ENCODE results near the gene DDX39A. TPM values are rescaled to one million over a fixed set of nuclear protein-coding genes. Genes with fewer than 3 reads are reported as not detected.

The DDX39A gene
- polyA plus RNA-seq, 1 donor from 2014 or later = 169 TPM

- peaks cover 3% of the 10 kb centered on the region for H3K36me3 Mint-ChIP-seq
Observed at GRCh38 chr19:14395262-14395661, 23.9 kb downstream of the DDX39A start.

GRCh38 chr19:14394167-14394566 is 25.0 kb downstream of the DDX39A start:
- H3K27ac Mint-ChIP-seq = peak overlapping the region; percentile 78 to 94 (median 93)
- H3K4me1 Mint-ChIP-seq = peaks cover 0 to 2% (median 1%) of the 10 kb centered on the region in 3 donors
- peak overlapping the region in 1 of 4 donors; percentile 68 for H3K4me3 Mint-ChIP-seq
- no peaks in the 10 kb centered on the region for H3K9me3 Mint-ChIP-seq
- H3K36me3 Mint-ChIP-seq = peaks cover 3% of the 10 kb centered on the region
- H3K27me3 Mint-ChIP-seq = no peaks in the 10 kb centered on the region

More at GRCh38 chr19:14395262-14395661, 23.9 kb downstream of the DDX39A start:
- H3K4me3 Mint-ChIP-seq = peak overlapping the region in 2 of 4 donors; percentile 55 to 67
- no peaks in the 10 kb centered on the region for H3K9me3 Mint-ChIP-seq
- no peaks in the 10 kb centered on the region for H3K27me3 Mint-ChIP-seq
- H3K27ac Mint-ChIP-seq = peak overlapping the region; percentile 65 to 93 (median 82)
- peaks cover 0 to 2% (median 1%) of the 10 kb centered on the region in 3 donors for H3K4me1 Mint-ChIP-seq

- Mint-ChIP-seq H3K4me1 (peaks cover 0 to 2% (median 1%) of the 10 kb centered on the region in 3 donors), H3K27ac (peak overlapping the region; percentile 76 to 94 (median 93)), H3K4me3 (peak overlapping the region in 1 of 4 donors; percentile 68)
Observed at GRCh38 chr19:14393329-14393728, 25.8 kb downstream of the DDX39A start.

GRCh38 chr19:14391156-14391821 is 27.9 kb downstream of the DDX39A start:
- Mint-ChIP-seq H3K4me1 (no peaks in the 10 kb centered on the region), H3K4me3 (peak overlapping the region in 1 of 4 donors; percentile 2), H3K27me3 (no peaks in the 10 kb centered on the region), H3K9me3 (peaks cover 0 to 3% (median 0%) of the 10 kb centered on the region in 3 donors), H3K36me3 (no peaks in the 10 kb centered on the region), H3K27ac (peak overlapping the region in 2 of 3 donors; percentile 25 to 62)

More at GRCh38 chr19:14393329-14393728, 25.8 kb downstream of the DDX39A start:
- Mint-ChIP-seq H3K36me3 (peaks cover 3% of the 10 kb centered on the region), H3K27me3 (no peaks in the 10 kb centered on the region), H3K9me3 (peaks cover 0 to 3% (median 0%) of the 10 kb centered on the region in 3 donors)

- peaks cover 0 to 3% (median 0%) of the 10 kb centered on the region in 3 donors for H3K9me3 Mint-ChIP-seq
- no peaks in the 10 kb centered on the region for H3K4me1 Mint-ChIP-seq
- H3K27ac Mint-ChIP-seq = peak overlapping the region in 2 of 3 donors; percentile 25 to 62
- H3K4me3 Mint-ChIP-seq = peak overlapping the region in 1 of 4 donors; percentile 2
- H3K36me3 Mint-ChIP-seq = no peaks in the 10 kb centered on the region
- no peaks in the 10 kb centered on the region for H3K27me3 Mint-ChIP-seq
Observed at GRCh38 chr19:14390548-14390947, 28.6 kb downstream of the DDX39A start.

- peak overlapping the region; percentile 94 to 96 (median 95) for H3K27ac Mint-ChIP-seq
- peaks cover 2% of the 10 kb centered on the region for H3K27me3 Mint-ChIP-seq
- no peaks in the 10 kb centered on the region for H3K36me3 Mint-ChIP-seq
- H3K9me3 Mint-ChIP-seq = peaks cover 0 to 5% (median 0%) of the 10 kb centered on the region in 3 donors
- H3K4me3 Mint-ChIP-seq = peak overlapping the region; percentile 86 to 99 (median 92)
- H3K4me1 Mint-ChIP-seq = peaks cover 19 to 27% (median 24%) of the 10 kb centered on the region in 3 donors
Observed at GRCh38 chr19:14385492-14385891, 33.6 kb downstream of the DDX39A start.

GRCh38 chr19:14383661-14384555 is 35.2 kb downstream of the DDX39A start:
- peaks cover 2% of the 10 kb centered on the region for H3K27me3 Mint-ChIP-seq

GRCh38 chr19:14381689-14382474 is 37.3 kb downstream of the DDX39A start:
- H3K4me3 Mint-ChIP-seq = peak overlapping the region; percentile 90 to 99 (median 96)
- peaks cover 1% of the 10 kb centered on the region for H3K36me3 Mint-ChIP-seq
- peaks cover 0 to 2% (median 0%) of the 10 kb centered on the region in 3 donors for H3K9me3 Mint-ChIP-seq
- peak overlapping the region; percentile 96 to 99 (median 99) for H3K27ac Mint-ChIP-seq
- peaks cover 37 to 44% (median 38%) of the 10 kb centered on the region in 3 donors for H3K4me1 Mint-ChIP-seq
- H3K27me3 Mint-ChIP-seq = peaks cover 2% of the 10 kb centered on the region

More at GRCh38 chr19:14383661-14384555, 35.2 kb downstream of the DDX39A start:
- H3K4me1 Mint-ChIP-seq = peaks cover 30 to 36% (median 31%) of the 10 kb centered on the region in 3 donors
- peaks cover 0 to 5% (median 0%) of the 10 kb centered on the region in 3 donors for H3K9me3 Mint-ChIP-seq
- H3K4me3 Mint-ChIP-seq = peak overlapping the region; percentile 90 to 99 (median 96)
- H3K36me3 Mint-ChIP-seq = no peaks in the 10 kb centered on the region
- H3K27ac Mint-ChIP-seq = peak overlapping the region; percentile 96 to 99 (median 96)

- Mint-ChIP-seq H3K27me3 (no peaks in the 10 kb centered on the region), H3K4me3 (peak overlapping the region in 3 of 4 donors; percentile 78 to 99 (median 90)), H3K27ac (peak overlapping the region; percentile 96 to 99 (median 99)), H3K36me3 (peaks cover 1% of the 10 kb centered on the region), H3K9me3 (peaks cover 0 to 2% (median 0%) of the 10 kb centered on the region in 3 donors), H3K4me1 (peaks cover 40 to 45% (median 42%) of the 10 kb centered on the region in 3 donors)
Observed at GRCh38 chr19:14379294-14380065, 39.7 kb downstream of the DDX39A start.

- Mint-ChIP-seq H3K4me3 (peak overlapping the region in 3 of 4 donors; percentile 52 to 90 (median 78)), H3K4me1 (peaks cover 41 to 42% (median 41%) of the 10 kb centered on the region in 3 donors), H3K9me3 (peaks cover 0 to 2% (median 0%) of the 10 kb centered on the region in 3 donors), H3K36me3 (peaks cover 1% of the 10 kb centered on the region), H3K27ac (peak overlapping the region; percentile 96 to 99 (median 99)), H3K27me3 (no peaks in the 10 kb centered on the region)
Observed at GRCh38 chr19:14378890-14379289, 40.3 kb downstream of the DDX39A start.

- H3K4me3 Mint-ChIP-seq = peak overlapping the region; percentile 77 to 97 (median 92)
- peaks cover 36 to 39% (median 37%) of the 10 kb centered on the region in 3 donors for H3K4me1 Mint-ChIP-seq
- no peaks in the 10 kb centered on the region for H3K27me3 Mint-ChIP-seq
- peaks cover 1% of the 10 kb centered on the region for H3K36me3 Mint-ChIP-seq
- H3K27ac Mint-ChIP-seq = peak overlapping the region; percentile 87 to 100 (median 94)
- peaks cover 0 to 2% (median 0%) of the 10 kb centered on the region in 3 donors for H3K9me3 Mint-ChIP-seq
Observed at GRCh38 chr19:14377883-14378328, 41.2 kb downstream of the DDX39A start.

- Mint-ChIP-seq H3K27ac (peak overlapping the region; percentile 98 to 99 (median 99)), H3K4me1 (peaks cover 32 to 44% (median 35%) of the 10 kb centered on the region in 3 donors), H3K27me3 (no peaks in the 10 kb centered on the region), H3K4me3 (peak overlapping the region; percentile 35 to 93 (median 86)), H3K36me3 (peaks cover 1% of the 10 kb centered on the region), H3K9me3 (no peaks in the 10 kb centered on the region)
Observed at GRCh38 chr19:14375582-14376291, 43.4 kb downstream of the DDX39A start.

All from IgD-negative memory B cell (primary cell).